GM12878 (cell line): Measurements from ENCODE around the gene SHLD1. TPM values are rescaled to one million over a fixed set of nuclear protein-coding genes. Genes with fewer than 3 reads are reported as not detected.

Source experiments
- ATAC-seq: fragments of 200-7000 bp; cut with Tn5 transposase; 3 replicates; pipeline ENCODE4 v1.9.1; 2020; ENCODE audit warnings: mild to moderate bottlenecking, moderate library complexity
- BruUV-seq: library from RNA; stranded (reverse); fragments of 400-500 nt; replicated peaks from 2 replicates; lab custom pipeline; 2021; lab: Mats Ljungman, UMichigan
- CTCF ChIA-PET: fragments of 300-600 bp; sonication (Branson Sonifier 250); formaldehyde crosslinking; extraction: SDS; loops from one replicate; lab custom pipeline; 2021; ENCODE audit warnings: inconsistent platforms; lab: Yijun Ruan, JAX
- POLR2A ChIA-PET: fragments of 350-600 bp; formaldehyde crosslinking; extraction: SDS; loops from one replicate; lab custom pipeline; 2021; ENCODE audit warnings: inconsistent platforms; lab: Charles Lee
- RAD21 ChIA-PET: fragments of 300-600 bp; sonication (Branson Sonifier 250); formaldehyde crosslinking; loops from one replicate; lab custom pipeline; 2023; ENCODE audit warnings: antibody characterized with exemption; ENCODE audit not compliant: unreplicated experiment; lab: Charles Lee
- SMC1A ChIA-PET: fragments of 300-600 bp; sonication (Branson Sonifier 250); formaldehyde crosslinking; loops from one replicate; lab custom pipeline; 2023; ENCODE audit not compliant: unreplicated experiment, uncharacterized antibody; lab: Charles Lee
- DNase-seq: peaks from one replicate; pipeline ENCODE4 v3.0.0-alpha.2; 2011; ENCODE audit warnings: low read depth, low spot score
- FAIRE-seq: peaks from 3 replicates; lab custom pipeline; 2011; peaks lifted over from hg19 to GRCh38; lab: Jason Lieb, UNC
- H2AFZ ChIP-seq: 2 replicates; pipeline ENCODE4 v1.6.0; 2011; ENCODE audit warnings: low read depth, low read length, control low read depth; ENCODE audit not compliant: control insufficient read depth
- H3K27ac ChIP-seq: 2 replicates; pipeline ENCODE4 v1.5.1; 2011; ENCODE audit warnings: control low read depth; ENCODE audit not compliant: control insufficient read depth, insufficient read depth
- H3K27me3 ChIP-seq, 2 experiments: replicated peaks in 1 of 2; 2 replicates each; pipeline versions ENCODE4 v1.6.0 to v1.6.1; 2011; ENCODE audit warnings: low read length in 1 of 2; ENCODE audit not compliant: control insufficient read depth in 2 of 2, insufficient read depth in 2 of 2
- H3K36me3 ChIP-seq, 2 experiments: 2 replicates each; pipeline ENCODE4 v1.5.1; 2011; ENCODE audit warnings: low read length in 1 of 2; ENCODE audit not compliant: control insufficient read depth in 2 of 2, insufficient read depth in 2 of 2
- H3K4me1 ChIP-seq: 2 replicates; pipeline ENCODE4 v1.6.1; 2011; ENCODE audit warnings: mild to moderate bottlenecking, low read length, moderate library complexity, mixed read lengths; ENCODE audit not compliant: control insufficient read depth, insufficient read depth
- H3K4me2 ChIP-seq: 2 replicates; pipeline ENCODE4 v1.6.0; 2011; ENCODE audit warnings: control low read depth; ENCODE audit not compliant: control insufficient read depth, insufficient read depth
- H3K4me3 ChIP-seq: fragments of 200-600 bp; sonication (generic); 2 replicates; pipeline ENCODE4 v1.5.1; 2016
- H3K79me2 ChIP-seq: 2 replicates; pipeline ENCODE4 v1.6.0; 2011; ENCODE audit warnings: low read length; ENCODE audit not compliant: control insufficient read depth, insufficient read depth
- H3K9ac ChIP-seq: 2 replicates; pipeline ENCODE4 v1.8.0; 2011; ENCODE audit warnings: low read length, control low read depth, mixed read lengths; ENCODE audit not compliant: control insufficient read depth, insufficient read depth
- H3K9me3 ChIP-seq: replicated peaks from 3 replicates; pipeline ENCODE4 v1.5.1; 2011; ENCODE audit warnings: mild to moderate bottlenecking, low read length; ENCODE audit not compliant: control insufficient read depth, insufficient read depth
- H4K20me1 ChIP-seq: 2 replicates; pipeline ENCODE4 v1.6.0; 2011; ENCODE audit not compliant: control insufficient read depth, insufficient read depth
- CBX3 ChIP-seq: fragments of 200-600 bp; sonication (generic); IDR thresholded peaks from 2 replicates; pipeline ENCODE4 v1.6.1; 2016; ENCODE audit warnings: low read depth, borderline replicate concordance
- CEBPB ChIP-seq, 2 experiments: fragments of 150-350 bp in 1 of 2; IDR thresholded peaks; 2 replicates each; pipeline ENCODE4 v1.6.1; 2012 to 2014; ENCODE audit warnings: low read depth in 2 of 2, low read length in 2 of 2, borderline replicate concordance in 1 of 2, inconsistent platforms in 1 of 2
- CHD2 ChIP-seq: IDR thresholded peaks from 2 replicates; pipeline ENCODE4 v1.6.1; 2011; ENCODE audit warnings: low read depth, low read length, improper control_type of control experiment, borderline replicate concordance
- DPF2 ChIP-seq: fragments of 450-650 bp; IDR thresholded peaks from 2 replicates; pipeline ENCODE4 v1.6.1; 2017; ENCODE audit warnings: mild to moderate bottlenecking
- EP300 ChIP-seq, 2 experiments: fragments of 150-350 bp in 1 of 2; IDR thresholded peaks; 2 replicates each; pipeline ENCODE4 v1.6.1; 2011 to 2012; ENCODE audit warnings: low read depth in 2 of 2, low read length in 2 of 2, borderline replicate concordance in 1 of 2, improper control_type of control experiment in 1 of 2, inconsistent platforms in 1 of 2; ENCODE audit not compliant: control insufficient read depth in 1 of 2
- ESRRA ChIP-seq: IDR thresholded peaks from 2 replicates; pipeline ENCODE4 v1.6.1; 2012; ENCODE audit warnings: mild to moderate bottlenecking, low read length, improper control_type of control experiment
- ETV6 ChIP-seq, 2 experiments: fragments of 450-650 bp in 1 of 2; IDR thresholded peaks in 1 of 2; conservative IDR thresholded peaks in 1 of 2; 2 replicates each; pipeline ENCODE4 v1.6.1; 2014; ENCODE audit warnings: antibody characterized with exemption in 1 of 2, borderline replicate concordance in 1 of 2, low read depth in 1 of 2, mild to moderate bottlenecking in 1 of 2, moderate library complexity in 1 of 2
- EZH2 ChIP-seq: IDR thresholded peaks from 2 replicates; pipeline ENCODE4 v1.6.1; 2012; ENCODE audit warnings: low read depth, mild to moderate bottlenecking, control low read depth, inconsistent platforms, low read length, borderline replicate concordance; ENCODE audit not compliant: control insufficient read depth
- IKZF1 ChIP-seq: fragments of 450-650 bp; conservative IDR thresholded peaks from 2 replicates; pipeline ENCODE4 v1.6.1; 2017; ENCODE audit warnings: antibody characterized with exemption, mild to moderate bottlenecking
- IRF5 ChIP-seq: fragments of 450-650 bp; IDR thresholded peaks from 2 replicates; pipeline ENCODE4 v1.6.1; 2017; ENCODE audit warnings: borderline replicate concordance
- MTA2 ChIP-seq: fragments of 450-650 bp; IDR thresholded peaks from 2 replicates; pipeline ENCODE4 v1.6.1; 2016; ENCODE audit warnings: low read depth, mild to moderate bottlenecking, moderate library complexity
- MYB ChIP-seq: fragments of 150-350 bp; IDR thresholded peaks from 2 replicates; pipeline ENCODE4 v1.6.1; 2014; ENCODE audit warnings: mild to moderate bottlenecking, low read depth, low read length, borderline replicate concordance
- SPI1 ChIP-seq: IDR thresholded peaks from 2 replicates; pipeline ENCODE4 v1.6.1; 2011; ENCODE audit warnings: low read depth, mild to moderate bottlenecking, low read length, moderate library complexity, borderline replicate concordance; ENCODE audit not compliant: insufficient read depth
- SREBF2 ChIP-seq: IDR thresholded peaks from 2 replicates; pipeline ENCODE4 v1.6.1; 2012; ENCODE audit warnings: mild to moderate bottlenecking, low read length
- SRF ChIP-seq, 2 experiments: IDR thresholded peaks; 2 replicates each; pipeline ENCODE4 v1.6.1; 2011; ENCODE audit warnings: low read depth in 2 of 2, low read length in 2 of 2, mild to moderate bottlenecking in 1 of 2, moderate library complexity in 1 of 2
- STAT1 ChIP-seq: fragments of 450-650 bp; conservative IDR thresholded peaks from 2 replicates; pipeline ENCODE4 v1.6.1; 2014; ENCODE audit warnings: antibody characterized with exemption, mild to moderate bottlenecking
- USF1 ChIP-seq: IDR thresholded peaks from 2 replicates; pipeline ENCODE4 v1.6.1; 2011; ENCODE audit warnings: borderline replicate concordance, low read depth, mild to moderate bottlenecking, moderate library complexity, mixed read lengths, low read length; ENCODE audit not compliant: insufficient read depth; ENCODE audit errors: extremely low read length
- WRNIP1 ChIP-seq: IDR thresholded peaks from 2 replicates; pipeline ENCODE4 v1.6.1; 2011; ENCODE audit warnings: low read depth, low read length, improper control_type of control experiment, borderline replicate concordance
- ZNF384 ChIP-seq: IDR thresholded peaks from 2 replicates; pipeline ENCODE4 v1.6.1; 2012; ENCODE audit warnings: low read depth, mild to moderate bottlenecking, low read length, improper control_type of control experiment, borderline replicate concordance
- ZSCAN29 ChIP-seq: fragments of 450-650 bp; IDR thresholded peaks from 2 replicates; pipeline ENCODE4 v1.6.1; 2017; ENCODE audit warnings: mild to moderate bottlenecking, moderate library complexity
- WGBS: methylation state at CpG from one replicate; pipeline ENCODE4 v1.1.6; 2016; ENCODE audit warnings: low lambda C conversion rate; ENCODE audit not compliant: insufficient replicate concordance, insufficient coverage; ENCODE audit errors: missing lambda C conversion rate; 5-methylcytosine and 5-hydroxymethylcytosine counted together
- in situ Hi-C: fragments of 300-500 bp; cut with MboI; formaldehyde crosslinking; loops from 9 replicates; pipeline ENCODE4 v1.14.3; 2018; ENCODE audit warnings: mixed read lengths
- intact Hi-C: fragments of 100-400 bp; cut with micrococcal nuclease; formaldehyde crosslinking; loops from one replicate; pipeline ENCODE4 v1.14.2; 2022; ENCODE audit not compliant: unreplicated experiment
- polyA plus RNA-seq, 11 experiments: library from polyadenylated mRNA; depleted of rRNA in 4 of 11; unstranded in 6 of 11; stranded (reverse) in 5 of 11; fragments of >200 nt; fragmentation: Nextera tagmentation in 4 of 11; fragmentation: Illumina TruSeq in 1 of 11; extraction: Ambion mirVana in 4 of 11; extraction: Trizol in 1 of 11; gene quantifications; 1 replicate in 1 of 11; 2 replicates in 10 of 11; pipeline versions ENCODE4 v1.2.1 to v1.2.3, GENCODE V29; 2011 to 2016; ENCODE audit warnings: inconsistent platforms in 2 of 11, missing spikeins in 2 of 11, low read depth in 1 of 11
- total RNA-seq, 4 experiments: library from RNA; depleted of rRNA in 3 of 4; stranded (reverse); fragments of >200 nt in 3 of 4; fragmentation: Illumina TruSeq in 1 of 4; extraction: Trizol in 1 of 4; gene quantifications; 2 replicates each; pipeline versions ENCODE4 v1.2.1 to v1.2.3, GENCODE V29; 2013 to 2021

Gene SHLD1
- total and polyA plus RNA-seq, 10 of the 15 experiments (the other 5 are each of a cell fraction or from before 2014, with no cell fraction given): 10.8 to 70.9 (median 25.4) TPM

- ATAC-seq (peak; percentile 64; the same call in 2 of the 3 replicates), FAIRE-seq (peak; percentile 84), DNase-seq (no peak)
- H2AFZ ChIP-seq: peak overlapping the region; percentile 28; the same call in 1 of the 2 replicates
- H3K4me1 ChIP-seq: peaks cover 48% of the 10 kb centered on the region
- 22% methylated on average over 3 of the region's 3 CpGs for WGBS
- ChIA-PET SMC1A (interaction anchor here (0.5 to 1.7 kb wide), 13 partner anchors 9 to 199 kb away, joined by 3 to 11 read pairs (median 3); no protein-coding TSS in a partner anchor), CTCF (interaction anchor here (0.5 to 1.3 kb wide), 3 partner anchors 26 to 887 kb away, joined by 3 to 4 read pairs (median 3); no protein-coding TSS in a partner anchor), POLR2A (interaction anchor here (1.2 kb wide), 1 partner anchor 180 kb away, joined by 4 read pairs; no protein-coding TSS in a partner anchor), RAD21 (interaction anchor here (0.6 to 1.4 kb wide), 5 partner anchors 9 to 201 kb away, joined by 3 to 5 read pairs (median 4); no protein-coding TSS in a partner anchor)
- no peaks in the 10 kb centered on the region for H4K20me1 ChIP-seq
- BruUV-seq: no TSS peak
- H3K9ac ChIP-seq: peak overlapping the region; percentile 18; the same call in 1 of the 2 replicates
- intact Hi-C loops (no loop called here), in situ Hi-C loops (no loop called here)
- no peaks in the 10 kb centered on the region for H3K27me3 ChIP-seq
- peaks cover 3% of the 10 kb centered on the region for H3K79me2 ChIP-seq
- H3K9me3 ChIP-seq: no peaks in the 10 kb centered on the region
- H3K4me2 ChIP-seq: peak overlapping the region; percentile 76
- peaks cover 3 to 5% of the 10 kb centered on the region in 2 experiments; a peak in 3 of 4 replicates for H3K36me3 ChIP-seq
- peak overlapping the region; percentile 40; the same call in 1 of the 2 replicates for H3K4me3 ChIP-seq
- peak overlapping the region; percentile 66 for H3K27ac ChIP-seq
- TF ChIP-seq MTA2 (0 out of 2 replicates have a peak, but pooled peaks have one; percentile 29), CEBPB (IDR thresholded peaks at IDR 0.05; ENCODE audit: borderline replicate concordance in 1 of 2, low read depth in 2 of 2, low read length in 2 of 2) (peak in 1 of 2 experiments; percentile 37; a peak in 1 of 4 replicates), STAT1 (no peak), EP300 (IDR thresholded peaks at IDR 0.05; ENCODE audit: borderline replicate concordance in 1 of 2, control insufficient read depth in 1 of 2, low read depth in 2 of 2, low read length in 2 of 2) (0 out of 4 replicates have a peak, but pooled peaks of 1 of the 2 experiments have one; percentile 33), ESRRA (no peak), IKZF1 (0 out of 2 replicates have a peak, but pooled peaks have one; percentile 23), SREBF2 (no peak), EZH2 (no peak), ZSCAN29 (no peak), SRF (IDR thresholded peaks at IDR 0.05; ENCODE audit: low read depth in 2 of 2, low read length in 2 of 2) (no peak), SPI1 (peak; percentile 94), USF1 (no peak), WRNIP1 (no peak), CBX3 (no peak), ETV6 (conservative IDR thresholded peaks at IDR 0.05 in 1 of 2, IDR thresholded peaks at IDR 0.05 in 1 of 2; ENCODE audit: borderline replicate concordance in 1 of 2, low read depth in 1 of 2) (peak in 1 of 2 experiments; percentile 17; a peak in 1 of 4 replicates), ZNF384 (peak; percentile 49; the same call in 1 of the 2 replicates), IRF5 (no peak), CHD2 (no peak), DPF2 (0 out of 2 replicates have a peak, but pooled peaks have one; percentile 38), MYB (no peak)
Observed at GRCh38 chr20:5770231-5770986, 20.2 kb downstream of the SHLD1 start.
